NCI-H1105 treated with DMSO at 0.1 percent for 48 hours (cell line): ENCODE measurements around the gene CRTAP.
"Not testable (repeated sequence)": the region's sequence is repeated elsewhere in the genome, so short reads cannot be mapped to it uniquely, and the experiment has no call there.

ENCODE experiments used
- DNase-seq: peaks from one replicate; lab custom pipeline; 2025; lab: John Stamatoyannopoulos, UW

The CRTAP gene

DNA sequence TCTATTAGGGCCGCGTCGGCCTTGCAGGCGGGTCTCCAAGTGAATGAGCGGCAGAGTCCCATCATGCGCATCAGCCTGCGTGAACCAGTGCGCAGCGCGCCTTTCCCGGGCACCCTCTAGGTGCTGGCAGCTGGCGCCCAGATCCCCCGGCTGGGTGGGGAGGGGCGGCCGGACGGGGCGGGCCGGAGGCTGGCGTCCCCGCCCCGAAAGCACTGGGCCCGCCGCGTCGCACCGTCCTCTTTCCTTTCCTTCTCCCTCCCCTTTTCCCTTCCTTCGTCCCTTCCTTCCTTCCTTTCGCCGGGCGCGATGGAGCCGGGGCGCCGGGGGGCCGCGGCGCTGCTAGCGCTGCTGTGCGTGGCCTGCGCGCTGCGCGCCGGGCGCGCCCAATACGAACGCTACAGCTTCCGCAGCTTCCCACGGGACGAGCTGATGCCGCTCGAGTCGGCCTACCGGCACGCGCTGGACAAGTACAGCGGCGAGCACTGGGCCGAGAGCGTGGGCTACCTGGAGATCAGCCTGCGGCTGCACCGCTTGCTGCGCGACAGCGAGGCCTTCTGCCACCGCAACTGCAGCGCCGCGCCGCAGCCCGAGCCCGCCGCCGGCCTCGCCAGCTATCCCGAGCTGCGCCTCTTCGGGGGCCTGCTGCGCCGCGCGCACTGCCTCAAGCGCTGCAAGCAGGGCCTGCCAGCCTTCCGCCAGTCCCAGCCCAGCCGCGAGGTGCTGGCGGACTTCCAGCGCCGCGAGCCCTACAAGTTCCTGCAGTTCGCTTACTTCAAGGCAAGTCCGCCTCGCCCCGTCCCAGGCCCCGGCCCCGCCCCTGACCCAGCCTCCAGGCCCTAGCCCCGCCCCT, at the start of gene CRTAP:
Gene CRTAP, plus strand, starts transcription at position 243 of the 850 bp plus-strand sequence. Its CDS starts 64 bp downstream, at position 307.
- DNase-seq, result peak; percentile 62

GRCh38 chr3:33064929-33065328, 48.9 kb upstream of the CRTAP start:
- DNase-seq, result no peak

GRCh38 chr3:33067484-33067883, 46.3 kb upstream of the CRTAP start:
- DNase-seq, result no peak

DNA sequence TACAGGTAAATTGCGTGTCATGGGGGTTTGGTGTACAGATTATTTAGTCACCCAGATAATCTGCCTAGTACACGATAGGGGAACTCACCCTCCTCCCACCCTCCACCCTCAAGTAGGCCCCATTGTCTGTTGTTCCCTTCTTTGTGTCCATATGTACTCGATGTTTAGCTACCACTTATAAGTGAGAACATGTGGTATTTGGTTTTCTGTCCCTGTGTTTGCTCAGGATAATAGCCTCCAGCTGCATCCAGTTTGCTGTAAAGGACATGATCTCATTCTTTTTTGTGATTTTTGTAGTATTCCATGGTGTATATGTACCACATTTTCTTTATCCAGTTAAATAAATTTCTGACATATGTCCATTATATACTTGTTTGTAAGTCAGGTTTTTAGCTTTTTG, 44.0 kb upstream of the CRTAP start:
- peak; percentile 81 for DNase-seq

GRCh38 chr3:33071181-33071580, 42.6 kb upstream of the CRTAP start:
- DNase-seq, result no peak

DNA sequence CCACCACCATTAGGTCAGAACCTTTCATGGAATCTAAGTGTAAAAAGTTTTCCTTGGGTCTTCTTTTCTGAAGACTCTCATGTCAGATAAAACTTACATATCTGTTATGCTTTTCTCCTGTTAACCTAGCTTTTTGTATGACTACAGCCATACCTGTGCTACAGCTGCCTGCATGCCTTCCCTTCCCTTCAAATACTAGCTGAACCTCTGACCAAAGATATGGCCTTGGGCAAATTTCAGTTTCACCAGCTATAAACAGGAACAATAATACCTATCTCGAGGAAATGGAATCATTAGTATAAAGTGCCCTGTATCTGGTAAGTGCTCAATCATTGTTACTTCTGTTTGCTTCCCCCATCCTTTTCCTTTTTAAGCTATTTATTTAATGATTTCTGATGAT, 41.9 kb upstream of the CRTAP start:
- DNase-seq, result peak; percentile 8

GRCh38 chr3:33074217-33075067, 39.4 kb upstream of the CRTAP start:
- peak; percentile 48 for DNase-seq

DNA sequence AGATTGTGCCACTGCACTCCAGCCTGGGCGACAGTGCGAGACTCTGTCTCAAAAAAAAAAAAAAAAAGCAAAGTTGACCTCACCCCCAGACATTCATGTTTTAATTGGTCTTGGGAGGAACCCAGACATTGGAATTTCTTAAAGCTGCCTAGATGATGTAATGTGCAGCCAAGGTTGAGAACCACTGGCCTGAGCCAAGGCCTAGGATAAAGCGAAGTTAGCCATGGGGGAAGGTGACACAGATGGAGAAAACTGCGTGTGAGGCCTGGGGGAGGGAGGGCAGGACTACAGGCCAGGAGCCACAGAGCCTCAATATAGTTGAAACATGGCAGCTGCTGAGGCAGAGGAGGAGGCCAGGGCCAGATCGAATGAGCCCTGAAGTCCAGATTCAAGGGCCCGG, 37.8 kb upstream of the CRTAP start:
- no peak for DNase-seq

DNA sequence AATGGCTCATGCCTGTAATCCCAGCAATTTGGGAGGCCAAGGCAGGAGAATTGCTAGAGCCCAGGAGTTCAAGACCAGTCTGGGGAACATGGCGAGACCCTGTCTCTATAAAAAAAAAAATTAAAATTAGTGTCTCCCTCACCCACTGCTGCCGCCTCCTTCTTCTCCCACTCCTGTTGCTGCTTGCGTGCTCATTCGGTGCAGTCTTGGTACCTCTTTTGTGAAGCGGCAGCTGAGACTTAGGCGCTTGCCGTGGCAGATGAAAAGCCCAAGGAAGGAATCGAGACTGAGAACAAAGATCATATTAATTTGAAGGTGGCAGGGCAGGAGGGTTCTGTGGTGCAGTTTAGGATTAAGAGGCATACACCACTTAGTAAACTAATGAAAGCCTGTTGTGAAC, 36.9 kb upstream of the CRTAP start:
- no peak for DNase-seq

- no peak for DNase-seq
Measured at GRCh38 chr3:33077976-33078375, 35.8 kb upstream of the CRTAP start.

DNA sequence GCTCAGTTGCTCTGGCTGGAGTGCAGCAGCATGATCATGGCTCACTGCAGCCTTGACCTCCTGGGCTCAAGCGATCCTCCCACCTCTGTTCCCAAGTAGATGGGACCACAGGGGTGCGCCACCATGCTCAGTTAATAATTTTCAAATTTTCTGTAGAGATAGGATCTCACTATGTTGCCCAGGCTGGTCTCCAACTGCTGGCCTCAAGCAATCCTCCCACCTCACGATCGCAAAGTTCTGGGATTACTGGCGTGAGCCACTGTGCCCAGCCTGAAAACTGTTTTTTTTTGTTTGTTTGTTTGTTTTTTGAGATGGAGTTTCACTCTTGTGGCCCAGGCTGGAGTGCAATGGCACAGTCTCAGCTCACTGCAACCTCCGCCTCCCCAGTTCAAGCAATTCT, 34.0 kb upstream of the CRTAP start:
- not testable (repeated sequence) for DNase-seq

DNA sequence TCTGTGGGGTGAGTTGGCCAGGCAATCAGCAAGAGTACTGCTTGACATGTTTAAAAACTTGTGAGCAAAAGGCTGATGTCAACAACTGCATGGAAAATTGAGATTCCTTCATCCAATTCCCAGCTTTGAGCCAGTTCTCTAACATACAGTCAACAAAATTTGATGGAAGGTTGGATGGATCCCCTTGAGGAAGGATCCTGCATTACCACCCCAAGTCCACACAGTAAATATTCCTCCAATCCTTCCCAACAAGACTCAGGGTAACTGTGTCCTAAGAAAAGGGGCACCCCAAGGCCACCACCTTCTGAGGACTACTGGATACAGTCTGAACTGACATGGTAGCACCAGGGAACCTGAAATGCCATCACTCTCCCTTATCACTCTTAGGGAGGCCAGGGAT, 32.0 kb upstream of the CRTAP start:
- DNase-seq, result no peak

DNA sequence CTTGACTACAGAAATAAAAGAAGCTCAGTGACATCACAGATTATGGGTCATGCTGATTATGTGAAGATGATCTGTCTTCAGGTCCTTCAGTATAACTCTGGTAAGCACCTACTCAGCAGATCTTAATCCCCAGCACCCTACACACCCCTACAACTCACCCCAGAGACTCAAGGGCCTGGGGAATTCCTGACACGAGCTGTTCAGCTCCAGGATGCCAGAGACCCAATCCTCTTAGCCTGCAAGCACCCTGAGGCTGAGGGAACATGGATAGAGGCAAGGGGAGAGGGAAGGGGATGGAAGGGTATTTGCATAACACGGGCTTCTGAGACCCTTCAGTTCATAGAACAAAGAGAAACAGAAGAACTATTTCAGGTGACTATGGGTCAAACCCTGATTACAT, 29.9 kb upstream of the CRTAP start:
- DNase-seq, result no peak

GRCh38 chr3:33088691-33089090, 25.1 kb upstream of the CRTAP start:
- DNase-seq, result no peak

DNA sequence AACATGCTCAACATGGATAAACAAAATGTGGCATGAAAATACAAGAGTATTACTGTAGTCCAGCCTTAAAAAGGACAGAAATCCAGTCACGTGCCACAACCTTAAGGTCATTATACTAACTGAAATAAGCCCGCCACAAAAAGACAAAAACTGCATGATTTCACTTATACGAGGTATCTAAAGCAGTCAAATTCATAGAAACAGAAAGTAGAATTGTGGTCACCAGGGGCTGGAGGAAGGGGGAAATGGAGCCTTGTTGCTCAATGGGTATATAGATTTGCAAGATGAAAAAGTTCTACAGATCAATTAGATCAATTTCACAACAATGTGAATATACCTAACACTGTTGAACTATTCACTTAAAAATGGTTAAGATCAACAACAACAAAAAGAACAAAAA, 24.3 kb upstream of the CRTAP start:
- DNase-seq, result no peak

DNA sequence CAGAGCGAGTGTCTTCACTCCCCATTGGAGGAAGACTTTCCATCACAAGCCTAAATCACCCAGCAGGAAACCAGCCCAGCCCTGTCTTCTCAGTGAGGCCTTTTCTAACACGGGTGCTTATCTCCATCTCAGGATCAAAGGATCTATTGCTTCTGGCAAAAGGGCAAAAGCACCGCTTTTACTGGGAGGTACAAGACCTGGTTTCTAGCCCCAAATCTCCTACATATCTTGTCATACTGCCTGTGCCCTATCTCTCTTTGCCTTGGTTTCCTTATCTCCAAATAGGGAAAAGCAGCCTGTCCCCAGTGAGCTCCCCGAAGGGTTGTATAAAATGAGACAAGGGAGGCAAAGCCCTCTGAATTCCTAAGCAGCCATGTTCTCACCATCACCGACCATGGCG, 22.1 kb upstream of the CRTAP start:
- DNase-seq, result no peak

DNA sequence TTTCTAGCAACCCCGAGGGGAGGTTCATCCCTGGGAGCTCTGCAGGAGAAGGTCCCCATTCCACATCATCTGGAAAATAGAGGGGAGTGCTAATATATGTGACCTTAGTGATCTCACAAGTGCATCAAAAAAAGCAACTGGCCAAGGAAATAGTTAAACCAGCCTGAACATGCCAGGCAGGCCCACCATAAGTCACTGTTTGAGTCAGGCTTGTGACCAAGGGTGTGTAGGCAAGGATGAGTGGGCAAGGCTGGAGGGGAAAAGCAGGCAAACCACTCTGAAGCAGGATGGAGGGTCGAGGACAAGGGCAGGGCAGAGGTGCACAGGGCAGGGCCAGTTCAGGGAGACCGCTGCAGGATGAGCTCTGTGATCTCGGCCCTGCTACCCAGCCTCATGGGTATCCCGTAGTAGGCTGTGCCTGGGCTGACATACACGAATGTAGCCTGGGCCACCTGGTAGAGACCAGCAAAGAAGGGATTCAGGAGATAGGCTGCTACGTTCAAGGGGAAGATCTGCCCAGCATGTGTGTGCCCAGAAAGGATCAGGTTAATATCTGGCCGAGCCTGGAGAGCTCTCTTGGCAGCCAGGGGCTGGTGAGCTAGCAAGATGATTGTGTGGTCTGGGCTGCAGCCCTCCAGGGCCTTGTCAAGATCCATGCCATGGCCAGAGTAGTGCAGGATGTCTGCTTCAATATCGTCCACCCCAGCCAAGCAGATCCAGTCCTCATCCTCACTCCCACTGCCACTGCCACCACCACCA, 21.1 kb upstream of the CRTAP start:
- no peak for DNase-seq

DNA sequence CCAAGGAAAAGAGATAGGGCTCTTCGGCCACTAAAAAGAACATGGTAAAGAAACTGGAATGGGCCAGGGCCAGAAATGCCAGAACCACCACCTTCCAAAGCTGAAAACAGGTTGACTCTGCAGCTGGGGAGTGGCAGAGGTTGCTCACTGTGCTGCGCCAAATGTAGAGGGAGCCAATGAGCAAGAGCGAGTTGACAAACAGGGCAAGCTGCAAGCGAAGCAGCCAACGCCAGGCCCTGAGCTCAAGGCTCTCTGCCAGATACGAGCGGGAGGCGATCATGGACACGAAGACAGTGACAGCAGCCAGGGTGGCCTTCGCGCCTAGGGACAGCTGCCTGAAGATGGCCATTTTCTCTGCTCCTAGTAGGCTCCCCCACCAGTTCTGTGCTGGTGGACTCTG, 20.0 kb upstream of the CRTAP start:
- DNase-seq, result no peak

- DNase-seq, result no peak
Measured at GRCh38 chr3:33095436-33095835, 18.4 kb upstream of the CRTAP start.

DNA sequence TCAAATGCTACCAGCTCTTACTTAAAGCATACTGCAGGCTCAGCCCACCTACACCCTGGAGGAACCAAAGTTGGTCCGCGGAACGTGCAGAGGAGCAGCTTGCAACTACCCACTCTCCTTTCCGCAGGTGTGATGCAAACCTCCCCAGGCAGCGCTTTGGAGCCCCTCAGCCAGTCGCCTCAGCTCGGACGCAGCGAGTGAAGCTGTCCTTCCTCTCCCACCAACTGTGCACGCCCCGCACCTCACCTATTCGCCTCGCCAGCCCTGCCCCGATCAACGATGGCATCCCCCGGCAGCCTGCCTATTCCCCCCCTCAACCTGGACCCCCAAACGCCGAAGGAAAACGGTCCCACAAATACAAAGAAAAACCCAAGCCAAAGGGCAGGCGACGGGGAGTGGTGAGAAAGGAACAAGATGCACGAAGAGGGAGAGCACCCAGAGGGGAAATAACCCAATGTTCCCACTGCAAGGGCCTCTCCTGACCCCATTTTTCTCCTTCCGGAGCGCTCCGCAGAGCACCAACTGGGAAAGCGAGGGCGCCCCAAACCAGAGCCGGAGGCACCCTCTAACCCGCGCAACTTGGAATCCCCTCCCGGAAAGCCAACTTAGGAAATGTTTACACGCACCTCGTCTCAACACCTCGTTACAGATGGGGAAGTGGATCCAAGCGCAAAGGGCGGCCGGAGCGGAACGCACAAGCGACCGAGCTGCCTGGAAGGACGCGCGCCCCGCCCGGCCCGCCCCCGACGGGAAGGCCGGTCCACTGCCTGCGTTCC, 17.5 kb upstream of the CRTAP start:
- peak; percentile 6 for DNase-seq

GRCh38 chr3:33099109-33099645, 14.6 kb upstream of the CRTAP start:
- DNase-seq, result no peak
